OCI-LY7 (cell line): Measurements from ENCODE around the gene RNF222.

Experiments
- EZH2phosphoT487 ChIP-seq: fragments of 200-600 bp; sonication (generic); IDR thresholded peaks from 2 replicates; pipeline ENCODE4 v1.6.1; 2018; ENCODE audit warnings: low read depth, borderline replicate concordance, mild to moderate bottlenecking, mixed run types, antibody characterized with exemption, low read length, moderate library complexity, mixed read lengths
- TF ChIP-seq, protein P1 (sequence below): fragments of 200-600 bp; sonication (generic); conservative IDR thresholded peaks from 2 replicates; pipeline ENCODE4 v1.5.1; 2014; ENCODE audit warnings: mild to moderate bottlenecking, antibody characterized with exemption, low read length, moderate library complexity, mixed read lengths

- TF ChIP-seq, protein P1, sequence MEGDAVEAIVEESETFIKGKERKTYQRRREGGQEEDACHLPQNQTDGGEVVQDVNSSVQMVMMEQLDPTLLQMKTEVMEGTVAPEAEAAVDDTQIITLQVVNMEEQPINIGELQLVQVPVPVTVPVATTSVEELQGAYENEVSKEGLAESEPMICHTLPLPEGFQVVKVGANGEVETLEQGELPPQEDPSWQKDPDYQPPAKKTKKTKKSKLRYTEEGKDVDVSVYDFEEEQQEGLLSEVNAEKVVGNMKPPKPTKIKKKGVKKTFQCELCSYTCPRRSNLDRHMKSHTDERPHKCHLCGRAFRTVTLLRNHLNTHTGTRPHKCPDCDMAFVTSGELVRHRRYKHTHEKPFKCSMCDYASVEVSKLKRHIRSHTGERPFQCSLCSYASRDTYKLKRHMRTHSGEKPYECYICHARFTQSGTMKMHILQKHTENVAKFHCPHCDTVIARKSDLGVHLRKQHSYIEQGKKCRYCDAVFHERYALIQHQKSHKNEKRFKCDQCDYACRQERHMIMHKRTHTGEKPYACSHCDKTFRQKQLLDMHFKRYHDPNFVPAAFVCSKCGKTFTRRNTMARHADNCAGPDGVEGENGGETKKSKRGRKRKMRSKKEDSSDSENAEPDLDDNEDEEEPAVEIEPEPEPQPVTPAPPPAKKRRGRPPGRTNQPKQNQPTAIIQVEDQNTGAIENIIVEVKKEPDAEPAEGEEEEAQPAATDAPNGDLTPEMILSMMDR: no peak
- no peak for TF ChIP-seq EZH2phosphoT487
Observed at GRCh38 chr17:8353736-8354135, 43.9 kb downstream of the RNF222 start.
